Measurements from ENCODE around the gene RPL23. TPM values are rescaled to one million over a fixed set of nuclear protein-coding genes. Genes with fewer than 3 reads are reported as not detected.
A peak's percentile ranks its signal among the peaks of the same experiment; 100 is the strongest.

Gene RPL23
- total RNA-seq, 2 experiments from 2014 or later = 1,289 to 1,766 TPM

GRCh38 chr17:38815576-38816193 lies 37.8 kb downstream of the RPL23 start:
- no peak overlapping the region for H3K4me3 ChIP-seq (ENCODE audit: low read depth, low read length, poor library complexity, severe bottlenecking)
- ChIA-PET POLR2A (no interaction called here), CTCF (ENCODE audit: unreplicated experiment) (no interaction called here)
- BruUV-seq (replicated peaks) = no TSS peak
- no peaks in the 10 kb centered on the region for H3K4me1 ChIP-seq (ENCODE audit: insufficient read depth, low read length, poor library complexity, severe bottlenecking)
- H3K9me2 ChIP-seq (ENCODE audit: insufficient read depth, low read length) = no peaks in the 10 kb centered on the region
- no peaks in the 10 kb centered on the region for H3K9me3 ChIP-seq (ENCODE audit: low read length)
- peaks cover 80% of the 10 kb centered on the region for H3K36me3 ChIP-seq (ENCODE audit: insufficient read depth, low read length)
- TF ChIP-seq, protein P1, sequence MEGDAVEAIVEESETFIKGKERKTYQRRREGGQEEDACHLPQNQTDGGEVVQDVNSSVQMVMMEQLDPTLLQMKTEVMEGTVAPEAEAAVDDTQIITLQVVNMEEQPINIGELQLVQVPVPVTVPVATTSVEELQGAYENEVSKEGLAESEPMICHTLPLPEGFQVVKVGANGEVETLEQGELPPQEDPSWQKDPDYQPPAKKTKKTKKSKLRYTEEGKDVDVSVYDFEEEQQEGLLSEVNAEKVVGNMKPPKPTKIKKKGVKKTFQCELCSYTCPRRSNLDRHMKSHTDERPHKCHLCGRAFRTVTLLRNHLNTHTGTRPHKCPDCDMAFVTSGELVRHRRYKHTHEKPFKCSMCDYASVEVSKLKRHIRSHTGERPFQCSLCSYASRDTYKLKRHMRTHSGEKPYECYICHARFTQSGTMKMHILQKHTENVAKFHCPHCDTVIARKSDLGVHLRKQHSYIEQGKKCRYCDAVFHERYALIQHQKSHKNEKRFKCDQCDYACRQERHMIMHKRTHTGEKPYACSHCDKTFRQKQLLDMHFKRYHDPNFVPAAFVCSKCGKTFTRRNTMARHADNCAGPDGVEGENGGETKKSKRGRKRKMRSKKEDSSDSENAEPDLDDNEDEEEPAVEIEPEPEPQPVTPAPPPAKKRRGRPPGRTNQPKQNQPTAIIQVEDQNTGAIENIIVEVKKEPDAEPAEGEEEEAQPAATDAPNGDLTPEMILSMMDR (conservative IDR thresholded peaks at IDR 0.05; ENCODE audit: low read length) = peak; percentile 61
- no peak for TF ChIP-seq EZH2phosphoT487 (IDR thresholded peaks at IDR 0.05; ENCODE audit: borderline replicate concordance, low read depth, low read length)
- intact Hi-C loops (cut with micrococcal nuclease; ENCODE audit: unreplicated experiment) = no loop called here
- H3K27ac ChIP-seq (ENCODE audit: low read depth, low read length, poor library complexity, severe bottlenecking) = no peak overlapping the region
- peaks cover 8% of the 10 kb centered on the region; the same call in 1 of the 2 replicates for H3K79me2 ChIP-seq (ENCODE audit: insufficient read depth, low read depth, low read length)
- no peak for DNase-seq (ENCODE audit: low spot score)
- H4K20me1 ChIP-seq (ENCODE audit: insufficient read depth, low read length) = no peaks in the 10 kb centered on the region
- H2AFZ ChIP-seq (ENCODE audit: low read length) = no peak overlapping the region
- no peak overlapping the region for H3K4me2 ChIP-seq (ENCODE audit: low read length)

DNA sequence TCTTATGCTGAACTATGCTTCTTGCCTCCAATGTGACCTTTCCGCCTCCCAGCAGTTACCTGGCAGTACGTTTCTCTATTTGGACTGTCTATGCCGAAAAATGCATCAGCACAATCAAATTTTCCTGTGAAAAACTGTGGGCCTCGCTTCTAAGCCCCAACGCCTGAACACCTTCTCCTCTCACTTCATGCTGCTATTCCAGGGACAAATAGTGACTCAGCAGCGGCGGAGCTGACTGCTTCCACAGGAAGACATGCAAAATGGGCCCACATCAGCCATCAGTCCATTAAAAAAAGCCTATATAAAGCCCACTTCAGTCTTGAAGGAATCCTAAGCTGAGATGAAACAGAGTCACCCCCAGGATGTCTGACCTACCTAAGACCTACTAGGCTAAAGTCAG lies 43.7 kb downstream of the RPL23 start:
- H3K4me1 ChIP-seq (ENCODE audit: insufficient read depth, low read length, poor library complexity, severe bottlenecking) = peaks cover 13% of the 10 kb centered on the region
- no peak overlapping the region for H3K4me3 ChIP-seq (ENCODE audit: low read depth, low read length, poor library complexity, severe bottlenecking)
- no peaks in the 10 kb centered on the region for H3K9me2 ChIP-seq (ENCODE audit: insufficient read depth, low read length)
- no peak overlapping the region for H2AFZ ChIP-seq (ENCODE audit: low read length)
- no peak for DNase-seq (ENCODE audit: low spot score)
- CTCF ChIA-PET (ENCODE audit: unreplicated experiment) = no interaction called here
- no peaks in the 10 kb centered on the region for H3K79me2 ChIP-seq (ENCODE audit: insufficient read depth, low read depth, low read length)
- intact Hi-C loops (cut with micrococcal nuclease; ENCODE audit: unreplicated experiment) = no loop called here
- H3K4me2 ChIP-seq (ENCODE audit: low read length) = no peak overlapping the region
- POLR2A ChIA-PET = no interaction called here
- H3K9me3 ChIP-seq (ENCODE audit: low read length) = no peaks in the 10 kb centered on the region
- no peak for TF ChIP-seq EZH2phosphoT487 (IDR thresholded peaks at IDR 0.05; ENCODE audit: borderline replicate concordance, low read depth, low read length)
- TF ChIP-seq, protein P1 (conservative IDR thresholded peaks at IDR 0.05; ENCODE audit: low read length) = no peak
- H4K20me1 ChIP-seq (ENCODE audit: insufficient read depth, low read length) = no peaks in the 10 kb centered on the region
- H3K36me3 ChIP-seq (ENCODE audit: insufficient read depth, low read length) = peaks cover 91% of the 10 kb centered on the region
- no peak overlapping the region for H3K27ac ChIP-seq (ENCODE audit: low read depth, low read length, poor library complexity, severe bottlenecking)
- BruUV-seq (replicated peaks) = no TSS peak

GRCh38 chr17:38800237-38800760 lies 53.2 kb downstream of the RPL23 start:
- Histone ChIP-seq H4K20me1 (ENCODE audit: insufficient read depth, low read length) (no peaks in the 10 kb centered on the region), H3K4me1 (ENCODE audit: insufficient read depth, low read length, poor library complexity, severe bottlenecking) (peaks cover 24% of the 10 kb centered on the region), H3K27ac (ENCODE audit: low read depth, low read length, poor library complexity, severe bottlenecking) (peak overlapping the region; percentile 80), H3K36me3 (ENCODE audit: insufficient read depth, low read length) (peaks cover 53% of the 10 kb centered on the region), H3K4me2 (ENCODE audit: low read length) (peak overlapping the region; percentile 86), H3K9me2 (ENCODE audit: insufficient read depth, low read length) (no peaks in the 10 kb centered on the region), H3K4me3 (ENCODE audit: low read depth, low read length, poor library complexity, severe bottlenecking) (peak overlapping the region; percentile 97), H3K79me2 (ENCODE audit: insufficient read depth, low read depth, low read length) (peaks cover 31% of the 10 kb centered on the region), H3K9me3 (ENCODE audit: low read length) (no peaks in the 10 kb centered on the region), H2AFZ (ENCODE audit: low read length) (peak overlapping the region; percentile 56; the same call in 1 of the 2 replicates)
- DNase-seq (ENCODE audit: low spot score) = no peak
- ChIA-PET POLR2A (interaction anchor here (0.8 kb wide), 1 partner anchor 8 kb away, joined by 3 read pairs; no protein-coding TSS in a partner anchor), CTCF (ENCODE audit: unreplicated experiment) (no interaction called here)
- intact Hi-C loops (cut with micrococcal nuclease; ENCODE audit: unreplicated experiment) = loop anchor here (1.0 kb wide), 1 partner anchor 69 kb away; no protein-coding TSS in a partner anchor
- no TSS peak for BruUV-seq (replicated peaks)
- no peak for TF ChIP-seq EZH2phosphoT487 (IDR thresholded peaks at IDR 0.05; ENCODE audit: borderline replicate concordance, low read depth, low read length)
- TF ChIP-seq, protein P1 (conservative IDR thresholded peaks at IDR 0.05; ENCODE audit: low read length) = no peak
